H1 (cell line): ENCODE measurements around the gene SNRPA1. TPM values are rescaled to one million over a fixed set of nuclear protein-coding genes. Genes with fewer than 3 reads are reported as not detected.

Experiments
- CTCF ChIA-PET: fragments of 300-600 bp; sonication (Branson Sonifier 250); formaldehyde crosslinking; loops from one replicate; lab custom pipeline; 2021; ENCODE audit not compliant: partially characterized antibody; lab: Charles Lee
- POLR2A ChIA-PET: fragments of 300-600 bp; sonication (Branson Sonifier 250); formaldehyde crosslinking; loops from one replicate; lab custom pipeline; 2021; ENCODE audit warnings: inconsistent platforms; ENCODE audit not compliant: partially characterized antibody; lab: Charles Lee
- DNase-seq, 2 experiments: peaks; one replicate each; pipeline versions ENCODE4 v3.0.0 to v3.0.0-alpha.2; 2010 to 2022; ENCODE audit warnings: low spot score in 2 of 2, low read depth in 1 of 2, mixed read lengths in 1 of 2
- FAIRE-seq: peaks from 2 replicates; lab custom pipeline; 2011; peaks lifted over from hg19 to GRCh38; lab: Jason Lieb, UNC
- H2AFZ ChIP-seq: 2 replicates; pipeline ENCODE4 v1.8.1; 2012; ENCODE audit warnings: low read length, inconsistent platforms
- H2AK5ac ChIP-seq: 2 replicates; pipeline ENCODE4 v1.6.1; 2013; ENCODE audit warnings: low read depth, low read length
- H2BK120ac ChIP-seq: replicated peaks from 2 replicates; pipeline ENCODE3; 2013; ENCODE audit warnings: low read depth, low read length, inconsistent platforms
- H2BK12ac ChIP-seq: 2 replicates; pipeline ENCODE4 v1.6.1; 2013; ENCODE audit warnings: low read depth, low read length
- H2BK15ac ChIP-seq: 2 replicates; pipeline ENCODE4 v1.6.1; 2013; ENCODE audit warnings: low read length
- H2BK20ac ChIP-seq: 2 replicates; pipeline ENCODE4 v1.6.1; 2013; ENCODE audit warnings: low read length
- H2BK5ac ChIP-seq: 2 replicates; pipeline ENCODE4 v1.6.1; 2013; ENCODE audit warnings: low read depth, low read length
- H3K14ac ChIP-seq: 2 replicates; pipeline ENCODE4 v1.6.1; 2013; ENCODE audit warnings: inconsistent platforms; ENCODE audit not compliant: insufficient read length
- H3K18ac ChIP-seq: 2 replicates; pipeline ENCODE4 v1.6.1; 2013; ENCODE audit warnings: low read length; ENCODE audit errors: extremely low read depth
- H3K23ac ChIP-seq: 2 replicates; pipeline ENCODE4 v1.6.1; 2013; ENCODE audit warnings: inconsistent platforms; ENCODE audit not compliant: insufficient read length
- H3K23me2 ChIP-seq: 2 replicates; pipeline ENCODE4 v1.6.1; 2013; ENCODE audit warnings: low read depth, low read length
- H3K27ac ChIP-seq: 2 replicates; pipeline ENCODE4 v1.6.1; 2011; ENCODE audit warnings: low read depth, low read length, inconsistent platforms
- H3K27me3 ChIP-seq, 4 experiments: replicated peaks in 1 of 4; 1 replicate in 1 of 4; 2 replicates in 3 of 4; pipeline versions ENCODE4 v1.6.1 to v1.8.1; 2011 to 2013; ENCODE audit warnings: low read length in 3 of 4, mild to moderate bottlenecking in 3 of 4, inconsistent platforms in 2 of 4, mixed read lengths in 2 of 4, moderate library complexity in 1 of 4; ENCODE audit not compliant: control insufficient read depth in 3 of 4, insufficient read depth in 3 of 4; ENCODE audit errors: extremely low read depth in 1 of 4
- H3K36me3 ChIP-seq, 4 experiments: 2 replicates each; pipeline versions ENCODE4 v1.6.1 to v1.8.1; 2011 to 2013; ENCODE audit warnings: mild to moderate bottlenecking in 4 of 4, low read length in 3 of 4, moderate library complexity in 2 of 4, control low read depth in 1 of 4, inconsistent platforms in 1 of 4; ENCODE audit not compliant: insufficient read depth in 4 of 4, control insufficient read depth in 2 of 4
- H3K4ac ChIP-seq: replicated peaks from 2 replicates; pipeline ENCODE3; 2013; ENCODE audit warnings: low read length, low read depth, mixed read lengths, inconsistent platforms; ENCODE audit not compliant: insufficient read length
- H3K4me1 ChIP-seq, 4 experiments: replicated peaks in 1 of 4; 1 replicate in 1 of 4; 2 replicates in 3 of 4; pipeline versions ENCODE4 v1.6.1 to v1.8.1; 2011 to 2013; ENCODE audit warnings: low read length in 3 of 4, inconsistent platforms in 2 of 4, mixed read lengths in 1 of 4; ENCODE audit not compliant: insufficient read depth in 4 of 4, control insufficient read depth in 3 of 4
- H3K4me2 ChIP-seq, 2 experiments: 2 replicates each; pipeline versions ENCODE4 v1.6.1 to v1.8.1; 2011 to 2013; ENCODE audit warnings: low read depth in 2 of 2, low read length in 2 of 2, control low read depth in 1 of 2, inconsistent platforms in 1 of 2, mild to moderate bottlenecking in 1 of 2; ENCODE audit not compliant: insufficient read depth in 1 of 2
- H3K4me3 ChIP-seq, 4 experiments: fragments of 200-600, 300-600 bp in 1 of 4; sonication (generic), shearing (Covaris generic), sonication (Bioruptor Twin) in 1 of 4; 2 replicates each; pipeline versions ENCODE4 v1.5.1 to v1.8.1; 2011 to 2016; ENCODE audit warnings: low read length in 4 of 4, low read depth in 3 of 4, control low read depth in 2 of 4, inconsistent platforms in 2 of 4, mild to moderate bottlenecking in 2 of 4, mixed read lengths in 1 of 4, moderate library complexity in 1 of 4; ENCODE audit not compliant: insufficient read depth in 2 of 4; ENCODE audit errors: extremely low read depth in 1 of 4
- H3K56ac ChIP-seq: replicated peaks from 2 replicates; pipeline ENCODE3; 2013; ENCODE audit warnings: low read depth, mild to moderate bottlenecking, mixed read lengths, low read length, inconsistent platforms; ENCODE audit not compliant: insufficient read length
- H3K79me1 ChIP-seq: 2 replicates; pipeline ENCODE4 v1.6.1; 2013; ENCODE audit warnings: low read depth, low read length, control low read depth
- H3K79me2 ChIP-seq, 2 experiments: 2 replicates each; pipeline versions ENCODE4 v1.6.1 to v1.8.1; 2012 to 2013; ENCODE audit warnings: low read length in 2 of 2, mild to moderate bottlenecking in 2 of 2, inconsistent platforms in 1 of 2; ENCODE audit not compliant: insufficient read depth in 2 of 2, control insufficient read depth in 1 of 2
- H3K9ac ChIP-seq, 4 experiments: replicated peaks in 1 of 4; 1 replicate in 1 of 4; 2 replicates in 3 of 4; pipeline versions ENCODE4 v1.6.1 to v1.8.1; 2011 to 2013; ENCODE audit warnings: low read depth in 3 of 4, low read length in 3 of 4, control low read depth in 2 of 4, mild to moderate bottlenecking in 2 of 4, moderate library complexity in 2 of 4, inconsistent platforms in 1 of 4; ENCODE audit errors: extremely low read depth in 1 of 4
- H3K9me3 ChIP-seq, 2 experiments: 2 replicates each; pipeline versions ENCODE4 v1.6.1 to v1.8.1; 2012 to 2013; ENCODE audit warnings: mild to moderate bottlenecking in 2 of 2, moderate library complexity in 2 of 2, control low read depth in 1 of 2, inconsistent platforms in 1 of 2, low read depth in 1 of 2, low read length in 1 of 2, mixed read lengths in 1 of 2; ENCODE audit not compliant: insufficient read depth in 2 of 2
- H4K20me1 ChIP-seq, 2 experiments: replicated peaks in 1 of 2; 2 replicates each; pipeline versions ENCODE3 to v1.8.1; 2011 to 2013; ENCODE audit warnings: inconsistent platforms in 2 of 2, low read length in 2 of 2, mild to moderate bottlenecking in 1 of 2; ENCODE audit not compliant: insufficient read depth in 2 of 2, control insufficient read depth in 1 of 2
- H4K5ac ChIP-seq: 2 replicates; pipeline ENCODE4 v1.6.1; 2013; ENCODE audit warnings: low read length, low read depth, mixed read lengths, inconsistent platforms; ENCODE audit not compliant: insufficient read length
- H4K8ac ChIP-seq: 2 replicates; pipeline ENCODE4 v1.8.0; 2013; ENCODE audit warnings: mild to moderate bottlenecking, moderate library complexity, low read length, inconsistent platforms; ENCODE audit not compliant: insufficient read depth; ENCODE audit errors: extremely low read depth
- H4K91ac ChIP-seq: replicated peaks from 2 replicates; pipeline ENCODE3; 2013; ENCODE audit warnings: low read length, mixed read lengths, inconsistent platforms; ENCODE audit not compliant: insufficient read length
- TBP ChIP-seq: IDR thresholded peaks from 2 replicates; pipeline ENCODE4 v1.6.1; 2011; ENCODE audit warnings: low read depth, low read length, improper control_type of control experiment
- YY1 ChIP-seq: IDR thresholded peaks from 2 replicates; pipeline ENCODE4 v1.6.1; 2011; ENCODE audit warnings: low read depth, mild to moderate bottlenecking, low read length
- ZNF274 ChIP-seq: IDR thresholded peaks from 2 replicates; pipeline ENCODE4 v1.7.0; 2012; ENCODE audit warnings: low read length, borderline replicate concordance; ENCODE audit errors: extremely low read depth
- WGBS, 2 experiments: shearing (Covaris generic) in 1 of 2; methylation state at CpG; one replicate each; pipeline versions ENCODE4 v1.1.6 to v1.1.7; 2013 to 2015; ENCODE audit warnings: low lambda C conversion rate in 2 of 2, mixed read lengths in 2 of 2, inconsistent platforms in 1 of 2, low coverage in 1 of 2, missing lambda C conversion rate in 1 of 2; ENCODE audit not compliant: insufficient replicate concordance in 2 of 2, insufficient coverage in 1 of 2, insufficient read length in 1 of 2; ENCODE audit errors: extremely low coverage in 1 of 2, missing lambda C conversion rate in 1 of 2; 5-methylcytosine and 5-hydroxymethylcytosine counted together
- polyA plus RNA-seq, 7 experiments: library from polyadenylated mRNA; depleted of rRNA in 3 of 7; stranded (reverse) in 5 of 7; unstranded in 2 of 7; fragments of >200 nt in 5 of 7; fragments of 200-250 nt in 2 of 7; gene quantifications; 1 replicate in 5 of 7; 2 replicates in 1 of 7; 4 replicates in 1 of 7; pipeline versions ENCODE4 v1.2.1 to v1.2.3, GENCODE V29; 2011 to 2013; ENCODE audit warnings: missing spikeins in 2 of 7, mixed read lengths in 2 of 7
- total RNA-seq: library from RNA; stranded (reverse); fragmentation: NEBNext Ultra II Directional; extraction: Animal tissue kit (Norgen Biotek cat#: 25700); gene quantifications from 2 replicates; pipeline ENCODE4 v1.2.1, GENCODE V29; 2021

Gene SNRPA1
- total and polyA plus RNA-seq, 2 of the 8 experiments (the other 6 are each of a cell fraction or from before 2014, with no cell fraction given) = 140 to 221 TPM

GRCh38 chr15:101277943-101278564 is 17.0 kb downstream of the SNRPA1 start:
- ChIA-PET POLR2A (interaction anchor here (0.8 to 1.6 kb wide), 3 partner anchors 10 to 445 kb away, joined by 5 to 9 read pairs (median 6); partner anchors contain the start of gene SNRPA1), CTCF (interaction anchor here (0.8 to 3.2 kb wide), 7 partner anchors 8 to 377 kb away, joined by 3 to 21 read pairs (median 4); no protein-coding TSS in a partner anchor)
- no peaks in the 10 kb centered on the region; the same call in 1 of the 2 replicates for H3K79me1 ChIP-seq
- peak overlapping the region; percentile 90 to 94 (median 93); a peak in 7 of 8 replicates for H3K4me3 ChIP-seq
- TF ChIP-seq YY1 (no peak), TBP (no peak), ZNF274 (no peak)
- H3K79me2 ChIP-seq = peaks cover 0 to 17% of the 10 kb centered on the region in 2 experiments; a peak in 3 of 4 replicates
- FAIRE-seq = no peak
- no peak overlapping the region; the same call in 1 of the 2 replicates for H4K8ac ChIP-seq
- H3K9me3 ChIP-seq = no peaks in the 10 kb centered on the region
- H3K23ac ChIP-seq = no peak overlapping the region
- no peak overlapping the region; the same call in 1 of the 2 replicates for H2AK5ac ChIP-seq
- DNase-seq = no peak
- WGBS, 2 experiments = 84% methylated on average over 12 of the region's 12 CpGs; no CpG with 5 or more reads in 1 of the 2 experiments
- H3K9ac ChIP-seq = peak overlapping the region in 2 of 4 experiments; percentile 8 to 49; a peak in 2 of 7 replicates
- no peak overlapping the region for H2BK12ac ChIP-seq
- H4K20me1 ChIP-seq = peaks cover 0 to 6% of the 10 kb centered on the region in 2 experiments
- peak overlapping the region; percentile 98 for H3K4me2 ChIP-seq
- no peak overlapping the region for H4K5ac ChIP-seq
- no peak overlapping the region for H2BK15ac ChIP-seq
- H3K56ac ChIP-seq = no peak overlapping the region
- H2BK5ac ChIP-seq = no peak overlapping the region
- H3K36me3 ChIP-seq = peaks cover 21 to 53% (median 40%) of the 10 kb centered on the region in 4 experiments
- H2BK120ac ChIP-seq = no peak overlapping the region
- H3K18ac ChIP-seq = no peak overlapping the region
- H4K91ac ChIP-seq = no peak overlapping the region
- no peak overlapping the region for H3K27ac ChIP-seq
- no peaks in the 10 kb centered on the region for H3K27me3 ChIP-seq
- H2BK20ac ChIP-seq = no peak overlapping the region
- H3K23me2 ChIP-seq = peaks cover 8% of the 10 kb centered on the region
- H3K14ac ChIP-seq = no peak overlapping the region
- H3K4ac ChIP-seq = no peak overlapping the region
- peak overlapping the region; percentile 65 for H2AFZ ChIP-seq
- H3K4me1 ChIP-seq = peaks cover 0 to 3% (median 1%) of the 10 kb centered on the region in 4 experiments; a peak in 3 of 7 replicates
